PC-3 (cell line): Measurements from ENCODE around the gene BMPR1A.

Experiments used
- CTCF ChIP-seq: fragments of 300-600 bp; sonication (generic); conservative IDR thresholded peaks from 2 replicates; pipeline ENCODE4 v1.5.1; 2017; ENCODE audit warnings: antibody characterized with exemption, low read depth, mild to moderate bottlenecking, low read length
- EZH2 ChIP-seq: fragments of 300-600 bp; sonication (generic); IDR thresholded peaks from one replicate; pipeline ENCODE4 v1.6.1; 2017; ENCODE audit warnings: antibody characterized with exemption, mild to moderate bottlenecking, low read length; ENCODE audit not compliant: unreplicated experiment
- EZH2phosphoT487 ChIP-seq: fragments of 300-600 bp; sonication (generic); IDR thresholded peaks from 2 replicates; pipeline ENCODE4 v1.6.1; 2018; ENCODE audit warnings: mild to moderate bottlenecking, antibody characterized with exemption, low read length, borderline replicate concordance

GRCh38 chr10:86716466-86716865, 40.0 kb upstream of the BMPR1A start:
- TF ChIP-seq EZH2 (no peak), CTCF (no peak), EZH2phosphoT487 (no peak)
